Measurements from ENCODE around the gene NRN1L. TPM values are rescaled to one million over a fixed set of nuclear protein-coding genes. Genes with fewer than 3 reads are reported as not detected.
A peak's percentile ranks its signal among the peaks of the same experiment; 100 is the strongest.

The NRN1L gene
- total and polyA plus RNA-seq, 9 donors: 0.24 to 1.3 (median 0.75) TPM; not detected in 2

DNA sequence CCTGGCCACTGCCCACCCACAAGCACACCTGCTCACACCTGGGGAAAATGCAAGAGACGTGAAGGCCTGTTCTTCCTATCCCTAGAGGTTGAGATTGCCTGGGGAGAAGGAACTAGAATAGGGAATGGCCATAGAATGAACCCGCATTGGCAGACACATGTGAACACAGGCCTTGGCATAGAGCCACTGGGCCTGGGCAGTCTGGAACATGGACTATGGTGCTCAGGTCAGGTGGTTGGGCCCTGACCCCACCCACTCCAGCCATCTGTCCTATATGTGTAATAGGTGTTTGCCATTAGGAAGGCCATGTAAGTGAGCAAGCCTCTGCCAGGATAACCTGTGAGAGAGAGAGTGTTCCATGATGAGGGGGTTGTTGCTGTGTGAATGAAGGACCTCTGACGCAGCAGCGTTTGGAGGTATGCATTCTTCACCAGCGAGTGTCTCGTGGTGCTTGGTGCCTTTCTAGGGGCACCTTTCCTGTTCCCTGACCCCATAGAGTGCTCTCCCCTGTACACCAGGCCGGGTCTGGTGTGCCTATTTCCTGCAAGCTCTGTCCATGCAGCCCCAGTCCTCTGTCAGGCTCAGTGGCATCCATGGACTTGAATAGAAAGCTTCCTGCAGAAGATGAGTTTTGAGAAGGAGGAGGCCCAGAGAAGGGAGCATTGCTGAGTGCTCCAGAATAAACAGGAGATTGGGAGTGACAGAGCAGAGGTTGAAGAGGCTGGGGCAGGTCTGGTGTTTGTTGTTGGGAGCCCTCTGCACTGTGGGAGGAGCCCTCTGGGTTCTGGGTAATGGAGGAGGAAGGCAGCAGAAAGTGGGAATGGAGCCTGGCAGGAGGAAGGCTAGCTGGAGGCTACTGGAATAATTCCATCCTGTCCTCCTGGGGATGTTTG lies 31.4 kb downstream of the NRN1L start:
- Histone ChIP-seq H3K9me3 (replicated peaks; ENCODE audit: control insufficient read depth, low read depth, low read length) (no peaks in the 10 kb centered on the region), H3K4me1 (ENCODE audit: control insufficient read depth, insufficient read depth, low read length) (peaks cover 47% of the 10 kb centered on the region), H3K27me3 (ENCODE audit: control insufficient read depth, insufficient read depth, low read length) (no peaks in the 10 kb centered on the region), H3K27ac (ENCODE audit: low read length) (no peak overlapping the region), H3K4me3 (ENCODE audit: low read length) (no peak overlapping the region), H3K36me3 (ENCODE audit: control insufficient read depth, insufficient read depth, low read length) (peaks cover 55% of the 10 kb centered on the region)
- 94% methylated on average over 4 of the region's 7 CpGs for WGBS (ENCODE audit: insufficient coverage)
- no peak for DNase-seq

DNA sequence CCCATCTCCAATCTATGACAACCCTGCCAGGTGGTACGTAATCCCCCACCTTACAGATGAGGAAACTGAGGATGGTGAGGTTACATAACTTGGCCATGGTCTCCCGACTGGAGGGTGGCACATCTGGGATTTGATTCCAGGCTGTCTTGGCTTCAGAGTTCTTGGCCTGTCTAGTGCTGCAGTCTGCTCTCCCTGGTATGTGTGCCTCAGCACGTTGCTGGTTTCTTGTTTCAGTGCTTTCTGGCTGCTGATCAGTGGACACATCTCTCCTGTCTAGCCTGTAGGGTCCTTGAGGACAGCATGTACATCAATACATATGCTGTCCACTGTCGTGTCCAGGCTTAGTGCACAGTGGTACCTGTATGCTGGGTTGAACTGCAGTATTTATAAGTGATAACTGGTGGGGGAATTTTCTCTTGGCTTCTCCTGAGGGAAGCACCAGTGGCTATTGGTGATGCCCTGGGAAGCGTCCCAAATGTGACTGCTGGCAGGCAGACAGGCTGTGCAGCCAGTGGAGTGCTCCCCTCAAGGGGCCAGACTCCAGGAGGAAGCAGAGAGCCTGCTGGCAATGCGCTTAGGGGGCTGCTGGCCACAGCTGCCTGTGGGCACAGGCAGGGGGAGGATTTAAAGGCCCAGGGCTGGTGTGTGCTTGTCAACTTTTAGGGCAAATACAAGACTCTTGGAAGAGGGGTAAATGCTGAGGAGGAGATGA lies 32.6 kb downstream of the NRN1L start:
- Histone ChIP-seq H3K4me3 (ENCODE audit: low read length) (no peak overlapping the region), H3K27ac (ENCODE audit: low read length) (peak overlapping the region; percentile 78), H3K27me3 (ENCODE audit: control insufficient read depth, insufficient read depth, low read length) (no peaks in the 10 kb centered on the region), H3K9me3 (replicated peaks; ENCODE audit: control insufficient read depth, low read depth, low read length) (no peaks in the 10 kb centered on the region), H3K4me1 (ENCODE audit: control insufficient read depth, insufficient read depth, low read length) (peaks cover 50% of the 10 kb centered on the region), H3K36me3 (ENCODE audit: control insufficient read depth, insufficient read depth, low read length) (peaks cover 50% of the 10 kb centered on the region)
- WGBS (ENCODE audit: insufficient coverage): 59% methylated on average over 4 of the region's 6 CpGs
- DNase-seq: peak; percentile 83

DNA sequence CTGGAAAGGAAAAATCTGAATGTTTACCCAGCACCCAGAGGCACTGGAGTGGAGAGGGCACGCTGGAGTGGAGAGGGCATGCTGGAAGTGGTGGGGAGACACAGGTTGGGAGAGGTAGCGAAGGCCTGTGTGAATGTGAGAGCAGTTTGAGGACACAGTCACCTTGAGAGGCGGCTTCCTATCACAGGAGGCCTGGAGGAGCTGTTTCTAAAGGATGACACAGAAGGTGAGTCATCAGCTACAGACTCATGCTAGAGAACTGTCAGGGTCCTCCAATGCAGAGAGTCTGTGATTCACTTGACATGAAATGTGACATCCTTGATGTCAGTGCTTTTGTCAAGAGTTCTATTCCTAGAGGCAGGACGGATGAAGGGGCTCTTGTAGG lies 33.2 kb downstream of the NRN1L start:
- Histone ChIP-seq H3K36me3 (ENCODE audit: control insufficient read depth, insufficient read depth, low read length) (peaks cover 52% of the 10 kb centered on the region), H3K27ac (ENCODE audit: low read length) (peak overlapping the region; percentile 78), H3K27me3 (ENCODE audit: control insufficient read depth, insufficient read depth, low read length) (no peaks in the 10 kb centered on the region), H3K4me3 (ENCODE audit: low read length) (no peak overlapping the region), H3K4me1 (ENCODE audit: control insufficient read depth, insufficient read depth, low read length) (peaks cover 53% of the 10 kb centered on the region), H3K9me3 (replicated peaks; ENCODE audit: control insufficient read depth, low read depth, low read length) (no peaks in the 10 kb centered on the region)
- DNase-seq: no peak
- WGBS (ENCODE audit: insufficient coverage): 88% methylated on average over 4 of the region's 4 CpGs

DNA sequence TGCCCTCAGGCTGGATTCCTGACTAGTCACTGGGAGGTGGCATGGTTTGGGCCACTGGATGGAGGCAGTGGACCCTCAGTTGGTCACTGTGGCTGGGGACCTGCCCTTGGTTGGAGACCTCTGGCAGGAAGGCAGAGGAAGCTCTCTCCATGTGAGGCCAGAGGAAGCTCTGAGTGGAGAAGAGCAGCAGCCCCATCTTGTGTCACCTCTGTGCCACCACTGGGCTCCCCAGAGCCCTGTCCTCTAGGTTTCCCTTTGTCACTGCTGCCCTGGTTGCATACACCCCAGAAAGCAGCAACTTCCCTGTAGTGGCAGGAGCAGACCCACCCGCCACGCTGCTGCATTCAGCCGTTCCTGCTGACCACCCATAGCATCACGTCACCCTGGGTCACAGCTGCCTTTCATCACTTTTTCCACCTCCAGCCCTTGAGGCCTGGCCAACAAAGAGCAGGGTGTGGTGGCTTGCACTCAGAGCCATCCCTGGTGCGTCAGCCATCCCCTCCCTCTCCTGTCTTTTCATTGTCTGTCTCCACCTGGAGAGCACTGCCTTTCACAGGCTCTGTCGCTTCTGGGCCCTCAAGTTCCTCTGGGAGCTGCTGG lies 35.0 kb downstream of the NRN1L start:
- Histone ChIP-seq H3K36me3 (ENCODE audit: control insufficient read depth, insufficient read depth, low read length) (peaks cover 65% of the 10 kb centered on the region), H3K27ac (ENCODE audit: low read length) (no peak overlapping the region), H3K9me3 (replicated peaks; ENCODE audit: control insufficient read depth, low read depth, low read length) (no peaks in the 10 kb centered on the region), H3K4me3 (ENCODE audit: low read length) (no peak overlapping the region), H3K4me1 (ENCODE audit: control insufficient read depth, insufficient read depth, low read length) (peaks cover 72% of the 10 kb centered on the region), H3K27me3 (ENCODE audit: control insufficient read depth, insufficient read depth, low read length) (no peaks in the 10 kb centered on the region)
- 87% methylated on average over 4 of the region's 6 CpGs for WGBS (ENCODE audit: insufficient coverage)
- DNase-seq: peak; percentile 52

DNA sequence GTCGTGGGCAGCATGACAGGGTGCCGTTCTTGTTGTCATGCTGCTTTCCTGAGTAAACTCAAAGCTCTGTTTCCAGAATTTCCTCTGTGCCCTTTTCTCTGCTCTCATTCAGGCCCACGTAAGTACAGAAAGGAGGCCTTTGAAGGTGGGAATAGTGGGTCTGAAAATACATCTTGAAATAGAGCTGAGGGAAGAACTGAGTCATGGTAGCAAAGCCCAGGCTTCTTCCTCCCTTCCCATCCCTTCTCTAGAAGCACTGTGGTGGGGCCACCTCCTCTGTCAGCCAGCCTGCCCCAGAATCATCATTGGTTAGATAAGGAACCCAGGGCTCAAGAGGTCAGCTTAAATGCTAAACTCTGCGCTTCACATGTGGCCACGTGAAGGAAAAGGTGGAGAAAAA lies 37.5 kb downstream of the NRN1L start:
- no peak overlapping the region for H3K27ac ChIP-seq (ENCODE audit: low read length)
- peaks cover 64% of the 10 kb centered on the region for H3K36me3 ChIP-seq (ENCODE audit: control insufficient read depth, insufficient read depth, low read length)
- DNase-seq: peak; percentile 22
- H3K9me3 ChIP-seq (replicated peaks; ENCODE audit: control insufficient read depth, low read depth, low read length): no peaks in the 10 kb centered on the region
- 79% methylated on average over 3 of the region's 5 CpGs for WGBS (ENCODE audit: insufficient coverage)
- H3K27me3 ChIP-seq (ENCODE audit: control insufficient read depth, insufficient read depth, low read length): no peaks in the 10 kb centered on the region
- H3K4me1 ChIP-seq (ENCODE audit: control insufficient read depth, insufficient read depth, low read length): peaks cover 60% of the 10 kb centered on the region
- H3K4me3 ChIP-seq (ENCODE audit: low read length): no peak overlapping the region

DNA sequence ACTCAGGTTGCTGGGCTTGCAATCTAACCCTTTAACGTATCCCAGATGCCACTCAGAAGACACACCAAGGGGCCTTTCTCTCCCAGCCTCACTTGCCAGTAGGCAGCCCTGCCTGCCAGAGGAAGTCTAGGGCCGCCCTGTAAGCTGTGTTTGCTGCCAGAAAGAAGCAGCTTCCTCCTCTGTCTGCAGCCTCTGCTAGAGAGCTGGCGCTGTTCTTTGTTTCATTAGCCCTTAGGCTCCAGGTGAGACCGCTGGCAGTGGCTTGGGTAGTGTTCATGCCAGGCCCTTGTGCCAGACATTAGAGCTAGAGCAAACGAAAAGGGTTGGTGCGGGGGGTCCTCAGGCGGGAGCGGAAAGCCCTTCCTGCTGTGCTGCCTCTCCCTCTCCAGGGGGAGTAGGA lies 38.1 kb downstream of the NRN1L start:
- Histone ChIP-seq H3K4me1 (ENCODE audit: control insufficient read depth, insufficient read depth, low read length) (peaks cover 55% of the 10 kb centered on the region), H3K9me3 (replicated peaks; ENCODE audit: control insufficient read depth, low read depth, low read length) (no peaks in the 10 kb centered on the region), H3K36me3 (ENCODE audit: control insufficient read depth, insufficient read depth, low read length) (peaks cover 66% of the 10 kb centered on the region), H3K4me3 (ENCODE audit: low read length) (no peak overlapping the region), H3K27ac (ENCODE audit: low read length) (no peak overlapping the region), H3K27me3 (ENCODE audit: control insufficient read depth, insufficient read depth, low read length) (no peaks in the 10 kb centered on the region)
- DNase-seq: peak; percentile 33
- 73% methylated on average over 7 of the region's 8 CpGs for WGBS (ENCODE audit: insufficient coverage)

DNA sequence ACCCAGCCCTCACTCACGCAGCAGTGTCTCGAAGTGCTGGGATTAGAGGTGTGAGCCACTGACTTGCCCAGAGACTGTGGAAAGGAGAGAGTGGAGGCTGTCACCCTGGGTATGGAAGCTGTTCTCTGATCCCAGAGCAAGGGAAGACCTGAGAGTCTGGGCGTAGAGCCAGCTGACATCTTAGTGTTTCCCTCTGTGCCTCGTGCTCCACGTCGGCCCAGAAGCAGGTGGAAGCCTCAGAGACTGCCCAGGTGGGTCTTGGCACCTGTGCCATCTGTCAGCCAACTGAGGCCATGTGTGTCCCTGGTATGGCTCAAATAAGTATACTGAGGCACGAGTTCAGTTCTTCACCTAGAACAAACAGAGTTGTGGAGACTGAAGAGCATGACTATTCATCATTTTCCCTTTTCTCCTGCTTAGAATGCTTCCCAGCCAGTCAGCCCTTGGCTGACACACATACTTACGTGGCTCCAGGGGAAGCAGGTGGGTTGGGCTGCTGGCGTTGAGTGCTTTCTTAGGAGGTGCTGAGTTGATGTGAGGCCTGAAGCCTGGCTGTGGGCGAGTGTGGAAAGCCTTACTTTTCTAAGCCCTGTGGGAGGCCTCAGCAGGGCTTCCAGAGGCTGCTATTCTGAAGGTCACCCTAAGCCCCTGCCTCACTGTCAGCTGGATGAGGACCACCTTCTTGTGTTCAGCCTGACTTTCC lies 38.9 kb downstream of the NRN1L start:
- peak; percentile 71 for DNase-seq
- H3K4me3 ChIP-seq (ENCODE audit: low read length): no peak overlapping the region
- 32% methylated on average over 6 of the region's 10 CpGs for WGBS (ENCODE audit: insufficient coverage)
- peaks cover 70% of the 10 kb centered on the region for H3K36me3 ChIP-seq (ENCODE audit: control insufficient read depth, insufficient read depth, low read length)
- no peaks in the 10 kb centered on the region for H3K9me3 ChIP-seq (replicated peaks; ENCODE audit: control insufficient read depth, low read depth, low read length)
- peaks cover 53% of the 10 kb centered on the region for H3K4me1 ChIP-seq (ENCODE audit: control insufficient read depth, insufficient read depth, low read length)
- H3K27me3 ChIP-seq (ENCODE audit: control insufficient read depth, insufficient read depth, low read length): no peaks in the 10 kb centered on the region
- H3K27ac ChIP-seq (ENCODE audit: low read length): peak overlapping the region; percentile 51

DNA sequence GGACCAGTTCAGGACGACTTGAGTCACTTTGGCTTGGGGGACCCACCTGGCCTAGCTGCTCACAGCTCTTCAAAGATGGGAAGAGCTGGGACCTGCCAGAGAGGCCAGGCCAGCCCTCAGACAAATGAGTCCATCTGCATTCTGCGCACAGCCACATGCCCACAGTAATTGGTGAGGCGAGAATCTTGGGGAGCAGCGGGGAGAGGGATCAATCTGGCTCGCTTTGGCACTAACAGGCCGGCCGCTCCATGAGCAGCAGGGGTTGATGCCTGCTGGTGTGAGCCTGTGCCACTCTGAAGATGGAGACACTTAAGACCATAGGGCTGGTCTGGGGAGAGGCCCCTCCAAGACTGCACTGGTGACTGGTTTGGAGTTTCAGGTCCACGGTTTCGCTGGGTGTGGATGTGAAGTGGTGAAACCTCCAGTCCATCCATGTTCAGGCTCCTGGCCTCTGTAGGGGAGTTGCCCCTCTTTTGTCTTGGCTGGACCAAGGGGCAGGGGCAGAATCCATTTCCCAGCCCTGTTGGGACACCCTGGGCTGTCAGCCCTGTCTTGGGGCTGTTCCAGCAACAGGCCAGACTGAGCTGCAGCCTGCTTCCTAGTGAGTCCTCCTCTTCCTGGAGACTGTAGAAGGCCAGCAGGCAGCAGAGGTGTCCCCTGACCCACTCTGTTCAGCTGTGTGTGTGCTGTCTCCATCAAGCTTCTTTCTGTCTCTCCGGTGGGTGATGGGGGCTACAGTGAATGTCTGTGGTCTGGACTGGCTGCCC lies 39.6 kb downstream of the NRN1L start:
- Histone ChIP-seq H3K4me1 (ENCODE audit: control insufficient read depth, insufficient read depth, low read length) (peaks cover 46% of the 10 kb centered on the region), H3K27me3 (ENCODE audit: control insufficient read depth, insufficient read depth, low read length) (no peaks in the 10 kb centered on the region), H3K27ac (ENCODE audit: low read length) (no peak overlapping the region), H3K4me3 (ENCODE audit: low read length) (no peak overlapping the region), H3K36me3 (ENCODE audit: control insufficient read depth, insufficient read depth, low read length) (peaks cover 70% of the 10 kb centered on the region), H3K9me3 (replicated peaks; ENCODE audit: control insufficient read depth, low read depth, low read length) (no peaks in the 10 kb centered on the region)
- peak; percentile 11 for DNase-seq
- WGBS (ENCODE audit: insufficient coverage): 83% methylated on average over 7 of the region's 10 CpGs

DNA sequence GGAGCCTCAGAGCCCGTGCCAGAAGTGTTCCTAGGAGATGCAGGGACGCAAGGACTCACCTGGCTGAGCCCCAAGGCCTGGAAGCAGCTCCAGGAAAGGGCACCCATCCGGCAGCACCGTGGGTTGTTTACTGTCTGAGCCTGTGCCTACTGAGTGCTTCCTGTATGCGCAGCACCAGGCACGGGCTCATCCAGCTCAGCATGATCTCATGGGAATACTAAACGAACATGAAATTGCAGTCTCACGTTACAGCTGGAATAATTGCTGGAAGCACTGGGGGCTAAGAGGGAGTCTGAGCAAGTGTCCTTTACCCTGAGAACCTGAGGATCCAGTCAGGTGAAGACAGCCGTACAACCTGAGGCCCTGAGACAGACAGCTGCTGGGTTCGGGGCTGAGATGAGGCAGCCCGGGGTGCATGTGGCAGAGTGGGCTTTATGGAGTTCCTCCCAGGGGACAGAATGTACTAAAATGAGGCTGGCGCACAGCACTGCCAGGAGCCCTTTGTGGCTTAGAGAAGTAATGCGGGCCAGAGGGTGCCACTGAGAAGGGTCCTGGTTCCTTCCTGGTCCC lies 41.6 kb downstream of the NRN1L start:
- peaks cover 42% of the 10 kb centered on the region for H3K4me1 ChIP-seq (ENCODE audit: control insufficient read depth, insufficient read depth, low read length)
- H3K27ac ChIP-seq (ENCODE audit: low read length): no peak overlapping the region
- 53% methylated on average over 13 of the region's 13 CpGs for WGBS (ENCODE audit: insufficient coverage)
- no peaks in the 10 kb centered on the region for H3K9me3 ChIP-seq (replicated peaks; ENCODE audit: control insufficient read depth, low read depth, low read length)
- peaks cover 78% of the 10 kb centered on the region for H3K36me3 ChIP-seq (ENCODE audit: control insufficient read depth, insufficient read depth, low read length)
- DNase-seq: peak; percentile 22
- no peak overlapping the region for H3K4me3 ChIP-seq (ENCODE audit: low read length)
- H3K27me3 ChIP-seq (ENCODE audit: control insufficient read depth, insufficient read depth, low read length): no peaks in the 10 kb centered on the region

Data from muscle of leg (tissue), 11 donors.